Measurements from ENCODE around the gene PLCG1.
"Not testable (repeated sequence)": the region's sequence is repeated elsewhere in the genome, so short reads cannot be mapped to it uniquely, and the experiment has no call there.

PLCG1 gene

DNA sequence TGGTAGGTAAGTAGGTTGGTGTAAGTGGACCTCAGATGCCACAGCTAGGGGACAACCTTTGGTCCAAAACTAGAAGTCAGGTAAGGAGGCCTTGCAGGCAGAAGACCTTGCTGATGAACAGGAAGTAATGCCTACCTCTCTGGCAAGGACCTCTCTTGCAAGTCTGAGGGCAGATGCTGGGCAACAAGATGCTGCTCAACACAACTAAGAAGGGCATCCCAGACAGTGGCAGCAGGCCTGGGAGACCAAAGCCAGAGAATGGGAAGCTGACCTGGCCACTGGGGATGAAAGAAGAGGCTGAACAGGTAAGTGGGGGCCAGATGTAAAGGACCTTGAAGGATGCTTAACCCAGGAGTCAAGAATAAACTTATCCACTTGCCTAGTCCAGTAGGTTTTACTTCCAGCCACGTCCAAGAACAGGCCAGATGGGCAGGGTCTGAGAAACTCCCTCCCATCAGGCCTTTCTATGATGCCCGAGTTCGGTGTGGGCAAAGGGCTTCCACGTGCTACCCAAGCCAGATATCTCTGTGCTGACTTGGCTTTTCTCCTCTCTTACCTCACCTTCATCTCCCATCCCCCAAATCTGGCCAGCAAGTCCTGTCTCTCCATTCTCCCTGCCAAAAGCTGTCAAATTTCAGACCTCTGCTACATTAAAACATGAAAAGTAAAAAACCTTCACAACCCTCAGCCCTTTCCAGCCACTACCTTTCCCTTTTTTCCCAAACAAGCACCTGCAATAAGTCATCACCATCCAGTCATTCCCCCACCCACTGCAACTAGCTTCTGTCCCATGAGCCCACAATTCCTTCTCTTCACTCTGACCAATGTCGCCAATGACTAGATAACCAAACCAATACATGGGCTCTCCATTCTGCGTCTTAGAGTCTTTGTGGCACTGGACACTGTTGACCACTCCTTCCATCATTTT, 11.5 kb upstream of the PLCG1 start:
- DNase-seq, result no peak

- no peak for DNase-seq
Observed at GRCh38 chr20:41126719-41127118, 10.6 kb upstream of the PLCG1 start.

DNA sequence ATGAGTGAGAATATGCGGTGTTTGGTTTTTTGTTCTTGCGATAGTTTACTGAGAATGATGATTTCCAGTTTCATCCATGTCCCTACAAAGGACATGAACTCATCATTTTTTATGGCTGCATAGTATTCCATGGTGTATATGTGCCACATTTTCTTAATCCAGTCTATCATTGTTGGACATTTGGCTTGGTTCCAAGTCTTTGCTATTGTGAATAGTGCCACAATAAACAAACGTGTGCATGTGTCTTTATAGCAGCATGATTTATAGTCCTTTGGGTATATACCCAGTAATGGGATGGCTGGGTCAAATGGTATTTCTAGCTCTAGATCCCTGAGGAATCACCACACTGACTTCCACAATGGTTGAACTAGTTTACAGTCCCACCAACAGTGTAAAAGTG, 9.0 kb upstream of the PLCG1 start:
- DNase-seq, result not testable (repeated sequence)

- DNase-seq, result no peak
Observed at GRCh38 chr20:41131594-41132387, 5.6 kb upstream of the PLCG1 start.

- not testable (repeated sequence) for DNase-seq
Observed at GRCh38 chr20:41132388-41132775, 5.0 kb upstream of the PLCG1 start.

- DNase-seq, result peak; percentile 74 to 77
Observed at GRCh38 chr20:41133709-41134361, 3.5 kb upstream of the PLCG1 start.

- DNase-seq, result no peak
Observed at GRCh38 chr20:41134362-41135186, 2.8 kb upstream of the PLCG1 start.

- peak; percentile 63 to 66 for DNase-seq
Observed at GRCh38 chr20:41135187-41135887, 2.0 kb upstream of the PLCG1 start.

DNA sequence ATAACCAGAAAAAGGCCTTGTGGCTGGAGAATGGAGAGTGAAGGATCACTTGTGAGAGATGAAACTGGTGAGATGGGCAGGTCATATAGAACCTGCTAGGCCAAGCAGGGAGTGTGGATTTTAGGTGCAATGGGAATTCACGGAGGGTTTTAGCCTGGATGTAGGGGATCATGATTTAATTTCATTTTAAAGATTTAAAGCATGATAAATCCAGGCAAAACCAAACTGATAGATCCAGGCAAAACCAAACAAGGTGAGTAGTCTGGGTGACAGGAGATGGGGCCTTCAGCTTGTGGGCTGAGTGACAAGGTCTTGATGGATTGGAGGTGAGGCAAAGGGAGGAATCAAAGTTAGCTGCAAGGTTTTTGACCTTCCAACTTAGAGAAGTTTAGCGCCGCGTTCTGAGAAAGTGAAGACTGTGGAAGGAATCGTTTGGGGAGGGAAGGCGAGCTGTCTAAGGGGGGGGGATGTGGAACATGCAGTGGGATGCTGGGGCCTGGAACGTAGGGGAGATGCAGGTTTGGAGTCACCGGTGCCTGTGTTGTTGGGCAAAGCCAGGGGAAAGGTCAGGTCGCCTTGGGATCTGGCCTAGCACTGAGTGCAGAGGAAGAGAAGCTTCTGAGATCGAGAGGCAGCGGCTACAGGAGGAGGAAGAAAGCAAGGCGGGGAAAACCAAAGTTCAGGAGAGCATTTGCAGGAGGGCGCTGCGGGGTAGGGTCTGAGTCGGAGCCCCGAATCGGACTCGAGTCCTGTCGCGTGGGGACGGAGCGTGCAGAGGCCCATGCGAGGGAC, 1.3 kb upstream of the PLCG1 start:
- DNase-seq, result no peak

DNA sequence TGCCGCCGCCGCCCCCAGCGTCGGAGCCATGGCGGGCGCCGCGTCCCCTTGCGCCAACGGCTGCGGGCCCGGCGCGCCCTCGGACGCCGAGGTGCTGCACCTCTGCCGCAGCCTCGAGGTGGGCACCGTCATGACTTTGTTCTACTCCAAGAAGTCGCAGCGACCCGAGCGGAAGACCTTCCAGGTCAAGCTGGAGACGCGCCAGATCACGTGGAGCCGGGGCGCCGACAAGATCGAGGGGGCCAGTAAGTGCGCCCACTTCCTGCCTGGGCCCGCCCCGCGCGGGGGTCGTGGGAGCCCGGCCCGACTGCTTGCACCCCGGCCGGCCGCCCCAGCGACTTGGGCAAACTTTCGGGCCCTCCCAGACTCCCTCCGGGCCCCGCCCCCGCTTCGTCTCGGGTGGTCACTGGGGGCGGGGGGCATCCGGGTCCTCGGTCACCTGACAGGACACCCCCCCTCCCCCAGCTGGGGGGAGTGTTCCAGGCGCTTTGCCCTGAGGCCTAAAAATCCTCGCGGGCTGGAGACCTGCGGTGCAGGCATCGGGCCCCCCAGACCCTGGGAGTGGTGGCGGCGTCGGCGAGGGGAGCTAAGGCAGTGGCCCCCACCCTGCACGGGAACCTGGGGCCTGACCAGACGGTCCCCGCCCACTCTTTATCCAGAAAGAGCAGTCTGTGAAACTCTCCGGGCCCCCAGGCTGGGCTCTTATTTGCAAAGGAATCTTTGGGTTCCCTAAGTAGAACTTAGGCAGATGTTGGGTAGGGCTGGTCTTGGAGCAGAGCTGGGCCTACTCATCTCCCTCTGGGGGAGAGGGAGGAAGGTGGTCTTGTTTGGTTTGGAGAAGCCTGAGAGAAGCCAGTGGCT, 501 bp downstream of the PLCG1 start:
- peak; percentile 32 to 45 for DNase-seq

- no peak for DNase-seq
Observed at GRCh38 chr20:41138475-41139226, 1.3 kb downstream of the PLCG1 start.

GRCh38 chr20:41139227-41140093, 2.1 kb downstream of the PLCG1 start:
- DNase-seq, result peak in 1 of 2 donors; percentile 38

DNA sequence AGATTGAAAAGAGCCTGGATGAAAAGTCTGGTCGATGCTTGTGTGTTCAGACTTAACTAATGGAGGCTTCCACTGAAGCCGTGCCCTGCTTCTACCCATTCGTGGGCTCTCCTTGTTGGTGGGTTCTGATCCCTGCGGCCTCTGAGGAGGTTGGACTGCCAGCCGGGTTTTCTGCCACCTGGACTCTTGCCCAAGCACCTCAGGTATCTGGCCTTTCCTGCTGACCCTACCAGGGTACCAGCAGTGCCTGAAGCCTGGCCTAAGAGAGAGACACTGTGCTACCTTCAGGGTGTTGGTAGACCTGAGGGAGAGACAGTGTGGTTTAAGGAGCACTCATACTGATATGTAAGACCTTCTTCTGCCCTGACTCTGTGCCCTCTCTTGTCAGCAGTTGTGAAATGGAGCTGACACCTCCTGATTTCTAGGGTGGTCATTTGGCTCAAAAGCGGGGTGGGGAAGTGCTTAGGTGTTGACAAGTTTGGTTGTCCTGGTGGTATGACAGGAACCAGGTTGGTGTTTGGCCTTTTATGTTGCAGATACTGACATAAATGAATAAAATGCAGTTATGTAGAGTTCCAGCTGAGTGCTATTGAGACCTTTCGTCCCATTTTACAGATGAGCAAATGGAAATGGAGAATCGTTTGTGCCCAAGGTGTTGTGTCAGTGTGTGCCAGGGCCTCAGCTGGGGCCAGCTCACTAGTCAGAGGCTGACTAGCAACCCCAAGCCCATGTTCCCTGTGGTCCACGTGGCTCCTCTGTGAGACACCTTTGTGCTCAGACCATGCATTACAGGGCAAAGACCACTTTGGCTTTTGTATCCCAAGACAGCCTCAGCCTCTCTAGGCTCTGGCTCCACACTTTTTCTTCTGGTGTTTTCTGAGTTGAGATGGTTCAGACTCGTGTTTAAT, 3.1 kb downstream of the PLCG1 start:
- no peak for DNase-seq

DNA sequence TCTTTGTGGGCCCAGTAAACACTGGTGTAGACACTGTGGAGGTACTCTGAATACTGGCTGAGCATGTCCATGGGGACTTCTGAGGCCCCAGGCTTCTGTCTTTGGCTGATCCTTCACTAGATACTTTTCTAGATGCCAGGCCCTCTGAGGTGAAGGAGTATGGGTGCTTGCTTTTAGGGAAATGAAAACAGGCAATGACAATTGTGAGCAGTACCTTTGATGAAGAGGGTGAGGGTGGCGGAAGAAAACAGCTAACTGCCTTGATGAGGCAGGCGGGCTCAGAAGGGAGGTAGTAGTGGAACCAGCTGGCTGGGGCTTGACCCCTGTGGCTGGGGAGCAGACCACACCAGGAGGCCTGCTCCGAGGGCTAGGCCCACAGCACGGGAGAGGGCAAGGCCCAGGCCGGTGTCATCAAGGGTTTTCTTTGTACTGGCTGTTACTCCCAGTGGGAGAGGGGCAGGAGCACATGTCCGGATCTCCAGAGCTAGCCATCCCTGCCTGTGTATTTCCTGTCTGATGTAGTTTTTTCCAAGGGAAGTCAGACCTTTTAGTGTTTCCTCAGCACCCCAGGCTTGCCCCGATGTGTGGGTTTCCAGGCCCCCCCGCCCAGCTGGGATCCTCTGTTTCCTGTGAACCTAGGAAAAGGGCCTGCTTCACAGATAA, 3.9 kb downstream of the PLCG1 start:
- DNase-seq, result no peak

GRCh38 chr20:41142245-41142644, 4.9 kb downstream of the PLCG1 start:
- no peak for DNase-seq

GRCh38 chr20:41142919-41143318, 5.6 kb downstream of the PLCG1 start:
- DNase-seq, result peak; percentile 26 to 36
